K562 (cell line): Measurements from ENCODE around the gene RALGAPB. TPM values are rescaled to one million over a fixed set of nuclear protein-coding genes. Genes with fewer than 3 reads are reported as not detected.

Experiments used
- BRD9 ChIP-seq: fragments of 450-650 bp; IDR thresholded peaks from 2 replicates; pipeline ENCODE4 v1.6.1; 2018; ENCODE audit warnings: low read depth; ENCODE audit not compliant: partially characterized antibody
- CGGBP1 ChIP-seq: fragments of 250-450 bp; sonication (Bioruptor Pico); IDR thresholded peaks from 2 replicates; pipeline ENCODE4 v1.9.0; 2021; ENCODE audit warnings: mild to moderate bottlenecking
- CREB1 ChIP-seq, 2 experiments: sonication (generic) in 1 of 2; formaldehyde crosslinking in 1 of 2; IDR thresholded peaks; 2 replicates each; pipeline versions ENCODE4 v1.6.1 to v1.8.0; 2012 to 2022; ENCODE audit warnings: inconsistent platforms in 1 of 2, mild to moderate bottlenecking in 1 of 2, missing genetic modification reagents in 1 of 2, moderate library complexity in 1 of 2
- DLX4 ChIP-seq: fragments of 250-450 bp; sonication (Bioruptor Pico); IDR thresholded peaks from 2 replicates; pipeline ENCODE4 v1.6.1; 2021; ENCODE audit warnings: mild to moderate bottlenecking
- ETS2 ChIP-seq: IDR thresholded peaks from 2 replicates; pipeline ENCODE4 v1.6.1; 2016; ENCODE audit warnings: borderline replicate concordance, missing genetic modification characterization, mild to moderate bottlenecking, moderate library complexity, missing compliant biosample characterization; ENCODE audit not compliant: poor library complexity, severe bottlenecking
- EWSR1 ChIP-seq: fragments of 450-650 bp; IDR thresholded peaks from 2 replicates; pipeline ENCODE4 v1.6.1; 2018; ENCODE audit warnings: borderline replicate concordance, mild to moderate bottlenecking, low read depth, moderate library complexity; ENCODE audit not compliant: partially characterized antibody
- FOXA3 ChIP-seq, 2 experiments: fragments of 450-650 bp in 1 of 2; sonication (generic) in 1 of 2; formaldehyde crosslinking; IDR thresholded peaks in 1 of 2; conservative IDR thresholded peaks in 1 of 2; 2 replicates each; pipeline versions ENCODE4 v1.4.0 to v1.8.0; 2020 to 2022; ENCODE audit warnings: mild to moderate bottlenecking in 2 of 2, missing genetic modification reagents in 1 of 2
- FOXP1 ChIP-seq: sonication (generic); formaldehyde crosslinking; IDR thresholded peaks from 2 replicates; pipeline ENCODE4 v1.8.0; 2022; ENCODE audit warnings: mild to moderate bottlenecking, missing genetic modification reagents
- HOMEZ ChIP-seq: fragments of 250-450 bp; sonication (Bioruptor Pico); IDR thresholded peaks from 2 replicates; pipeline ENCODE4 v1.4.0; 2020; ENCODE audit warnings: mild to moderate bottlenecking, moderate library complexity
- KDM4B ChIP-seq, 2 experiments: fragments of 450-650 bp in 1 of 2; sonication (generic) in 1 of 2; IDR thresholded peaks; 2 replicates each; pipeline ENCODE4 v1.6.1; 2016 to 2017; ENCODE audit warnings: borderline replicate concordance in 2 of 2, antibody characterized with exemption in 1 of 2, low read depth in 1 of 2, mild to moderate bottlenecking in 1 of 2
- LARP7 ChIP-seq: fragments of 450-650 bp; IDR thresholded peaks from 2 replicates; pipeline ENCODE4 v1.6.1; 2016
- MCM7 ChIP-seq, 2 experiments: fragments of 450-650 bp; IDR thresholded peaks; 2 replicates each; pipeline ENCODE4 v1.6.1; 2016 to 2018
- NFIC ChIP-seq: fragments of 450-650 bp; IDR thresholded peaks from 2 replicates; pipeline ENCODE4 v1.6.1; 2017; ENCODE audit warnings: mild to moderate bottlenecking, inconsistent platforms
- POLR2G ChIP-seq: fragments of 200-400 bp; formaldehyde crosslinking; IDR thresholded peaks from 2 replicates; pipeline ENCODE4 v1.6.1; 2017; ENCODE audit warnings: low read depth, mild to moderate bottlenecking, antibody characterized with exemption, low read length, moderate library complexity
- RAD51 ChIP-seq: fragments of 450-650 bp; IDR thresholded peaks from 2 replicates; pipeline ENCODE4 v1.7.1; 2016; ENCODE audit warnings: low read depth, mild to moderate bottlenecking, borderline replicate concordance
- SREBF1 ChIP-seq: fragments of 150-350 bp; IDR thresholded peaks from 2 replicates; pipeline ENCODE4 v1.6.1; 2014; ENCODE audit warnings: antibody characterized with exemption, low read depth, low read length, borderline replicate concordance
- ZBTB12 ChIP-seq: fragments of 250-450 bp; sonication (Bioruptor Pico); IDR thresholded peaks from 2 replicates; pipeline ENCODE4 v1.4.0; 2020
- ZFP1 ChIP-seq: fragments of 450-650 bp; formaldehyde crosslinking; IDR thresholded peaks from 2 replicates; pipeline ENCODE4 v1.4.0; 2020; ENCODE audit warnings: mild to moderate bottlenecking, mixed read lengths
- ZNF197 ChIP-seq: fragments of 200-800 bp; sonication (Bioruptor generic); IDR thresholded peaks from 2 replicates; pipeline ENCODE4 v1.6.1; 2016; ENCODE audit warnings: low read depth, missing genetic modification characterization, missing compliant biosample characterization
- ZNF398 ChIP-seq: fragments of 250-450 bp; sonication (Bioruptor Pico); IDR thresholded peaks from 2 replicates; pipeline ENCODE4 v1.8.0; 2021; ENCODE audit warnings: moderate library complexity, mild to moderate bottlenecking, inconsistent platforms
- polyA plus RNA-seq, 8 experiments: library from polyadenylated mRNA; depleted of rRNA in 4 of 8; stranded (reverse) in 5 of 8; unstranded in 3 of 8; fragments of >200 nt; fragmentation: Nextera tagmentation in 2 of 8; fragmentation: Illumina TruSeq in 1 of 8; extraction: Ambion mirVana in 2 of 8; extraction: Trizol in 1 of 8; gene quantifications; 2 replicates each; pipeline versions ENCODE4 v1.2.1 to v1.2.3, GENCODE V29; 2011 to 2014; ENCODE audit warnings: inconsistent platforms in 1 of 8, missing spikeins in 1 of 8
- total RNA-seq, 7 experiments: library from RNA; depleted of rRNA in 6 of 7; stranded (reverse); fragments of >200 nt in 6 of 7; fragmentation: Illumina TruSeq in 2 of 7; extraction: Trizol in 2 of 7; gene quantifications; 2 replicates each; pipeline versions ENCODE4 v1.2.1 to v1.2.3, GENCODE V29; 2011 to 2021; ENCODE audit warnings: low replicate concordance in 1 of 7

Gene RALGAPB
- total and polyA plus RNA-seq, 9 of the 15 experiments (the other 6 are each of a cell fraction or from before 2014, with no cell fraction given) = 4.3 to 25.6 (median 13.6) TPM

GRCh38 chr20:38472513-38473366 is at the start of gene RALGAPB (continued):
- TF ChIP-seq ZNF398 (CRISPR knock-in tag) (no peak), HOMEZ (CRISPR knock-in tag) (no peak), SREBF1 (no peak), CREB1 (IDR thresholded peaks at IDR 0.05) (peak; percentile 55; the same call in 1 of the 2 replicates), CREB1 (CRISPR knock-in tag; IDR thresholded peaks at IDR 0.05) (peak; percentile 80), CGGBP1 (CRISPR knock-in tag) (no peak), LARP7 (no peak), ZNF197 (CRISPR knock-in tag) (no peak), ZBTB12 (peak; percentile 28; the same call in 1 of the 2 replicates), BRD9 (no peak), ETS2 (tag) (no peak), DLX4 (no peak), FOXP1 (CRISPR knock-in tag) (0 out of 2 replicates have a peak, but pooled peaks have one; percentile 23), MCM7 (IDR thresholded peaks at IDR 0.05) (no peak), EWSR1 (no peak), FOXA3 (CRISPR knock-in tag; conservative IDR thresholded peaks at IDR 0.05 in 1 of 2, IDR thresholded peaks at IDR 0.05 in 1 of 2) (no peak), NFIC (no peak), POLR2G (peak; percentile 93), KDM4B (IDR thresholded peaks at IDR 0.05; ENCODE audit: borderline replicate concordance in 2 of 2, low read depth in 1 of 2) (no peak), RAD51 (no peak), ZFP1 (no peak)
